ENCODE measurements around the gene C10orf88.

Gene C10orf88, protein sequence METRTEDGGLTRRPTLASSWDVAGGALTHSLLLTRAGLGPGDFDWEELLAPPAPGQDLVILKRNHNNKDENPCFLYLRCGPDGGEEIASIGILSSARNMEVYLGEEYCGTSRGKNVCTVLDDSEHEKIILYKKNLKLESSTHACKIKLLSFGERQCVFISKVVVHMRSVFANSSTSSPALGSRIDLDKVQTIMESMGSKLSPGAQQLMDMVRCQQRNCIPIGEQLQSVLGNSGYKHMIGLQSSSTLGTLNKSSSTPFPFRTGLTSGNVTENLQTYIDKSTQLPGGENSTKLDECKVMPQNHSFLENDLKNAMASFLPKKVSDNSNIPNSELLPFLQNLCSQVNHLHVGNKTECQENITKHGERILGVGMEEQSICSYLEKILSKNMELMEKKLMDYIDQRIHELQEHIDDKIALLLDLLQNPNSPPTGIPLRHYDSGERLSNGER

DNA sequence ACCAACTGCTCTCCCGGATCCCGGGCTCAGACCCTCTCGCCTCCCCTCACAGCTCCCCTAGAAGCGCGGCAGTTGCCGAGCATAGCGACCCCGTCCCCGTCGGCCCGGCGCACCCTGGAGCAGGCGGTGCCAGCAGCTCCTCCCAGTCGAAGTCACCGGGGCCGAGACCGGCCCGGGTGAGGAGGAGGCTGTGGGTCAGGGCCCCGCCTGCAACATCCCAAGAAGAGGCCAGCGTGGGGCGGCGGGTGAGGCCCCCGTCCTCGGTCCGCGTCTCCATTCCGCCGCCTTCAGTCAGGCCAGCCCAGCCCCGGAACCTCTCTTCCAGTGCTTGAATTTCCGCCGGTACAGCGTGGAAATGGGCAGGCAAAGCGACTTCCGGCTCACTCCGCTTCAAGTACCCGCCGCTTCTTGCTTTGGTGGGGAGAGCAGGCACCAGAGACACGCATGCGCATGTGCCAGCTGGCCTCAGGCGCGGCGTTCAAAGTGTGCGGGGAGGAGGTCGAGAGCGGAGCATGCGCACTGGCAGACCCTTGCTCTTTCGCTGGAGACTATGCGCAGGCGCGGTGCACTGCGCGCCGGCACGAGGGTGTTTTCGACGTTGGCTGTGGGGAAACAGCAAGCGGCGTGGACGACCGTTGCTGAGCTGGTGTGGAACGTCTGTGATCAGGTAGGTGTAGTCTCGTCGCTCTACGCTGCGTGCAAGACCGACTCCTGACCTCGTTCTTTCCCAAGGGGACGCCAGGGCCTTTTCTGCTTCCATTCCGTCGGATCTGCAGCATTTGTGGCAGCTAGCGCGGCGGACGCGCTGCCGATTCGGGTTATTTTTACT lies at the start of gene C10orf88:
Gene C10orf88 (minus strand): TSS at position 326 of the 829 bp plus-strand sequence. CDS start 49 bp downstream, at position 277.
- H3K4me3 ChIP-seq: peak within 1 kb of the TSS; percentile 77 to 95 (median 87)
- peak within 1 kb of the TSS; percentile 54 to 91 (median 84) for H3K27ac ChIP-seq

DNA sequence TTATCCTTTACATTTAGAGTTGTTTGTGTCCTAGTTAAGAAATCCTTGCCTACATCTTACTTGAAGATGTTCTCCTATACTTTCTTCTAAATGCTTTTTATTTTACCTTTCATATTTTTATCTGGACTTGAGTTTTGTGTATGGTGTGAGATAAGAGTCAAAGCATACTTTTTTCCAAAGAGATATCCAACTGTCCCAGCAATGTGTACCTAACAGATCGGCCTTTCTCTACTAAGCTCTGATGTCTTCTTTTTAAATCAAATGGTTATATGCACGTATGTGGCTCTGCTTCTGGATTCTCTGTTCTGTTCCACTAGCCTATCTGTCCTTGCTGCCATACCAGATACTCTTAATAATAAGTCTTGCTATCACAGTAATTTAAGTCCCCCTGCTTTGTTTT lies 47.3 kb upstream of the C10orf88 start:
- no peak overlapping the region for H3K4me3 ChIP-seq
- no peak overlapping the region for H3K27ac ChIP-seq

DNA sequence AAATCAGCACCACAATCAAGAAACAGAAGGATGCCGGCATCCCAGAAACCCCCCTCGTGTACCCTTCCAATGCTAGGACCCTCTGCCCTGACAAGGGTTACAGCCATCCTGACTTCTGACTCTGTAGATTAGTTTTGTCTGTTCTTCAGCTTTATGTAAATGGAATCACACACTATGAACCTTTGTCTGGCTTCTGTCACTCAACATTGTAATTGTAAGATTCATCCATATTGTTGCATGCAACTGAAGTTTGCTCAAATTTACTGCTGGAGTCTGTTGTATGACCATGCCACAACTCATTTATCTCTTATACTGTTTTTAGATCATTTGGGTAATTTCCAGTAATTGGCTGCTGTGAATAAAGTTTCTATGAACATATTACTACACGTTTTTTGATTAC lies 46.1 kb upstream of the C10orf88 start:
- Histone ChIP-seq H3K27ac (no peak overlapping the region), H3K4me3 (no peak overlapping the region)

DNA sequence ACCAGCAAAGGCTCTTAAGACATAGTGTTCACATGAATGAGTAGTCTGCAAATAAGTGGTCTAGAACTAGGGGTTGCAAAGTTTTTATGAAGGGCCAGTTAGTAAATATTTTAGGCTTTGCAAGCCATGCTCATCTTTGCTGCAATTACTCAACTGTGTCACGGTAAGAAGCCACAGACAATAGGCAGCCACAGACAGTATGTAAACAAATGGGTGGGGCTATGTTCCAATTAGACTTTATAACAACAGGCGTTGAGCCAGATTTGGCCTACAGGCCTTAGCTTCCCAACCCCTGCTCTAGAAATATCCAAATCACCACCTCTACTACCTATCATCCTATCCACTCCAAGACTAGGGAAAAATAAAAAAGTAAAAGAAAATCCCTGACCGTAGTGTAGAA lies 45.3 kb upstream of the C10orf88 start:
- no peak overlapping the region for H3K4me3 ChIP-seq
- no peak overlapping the region for H3K27ac ChIP-seq

DNA sequence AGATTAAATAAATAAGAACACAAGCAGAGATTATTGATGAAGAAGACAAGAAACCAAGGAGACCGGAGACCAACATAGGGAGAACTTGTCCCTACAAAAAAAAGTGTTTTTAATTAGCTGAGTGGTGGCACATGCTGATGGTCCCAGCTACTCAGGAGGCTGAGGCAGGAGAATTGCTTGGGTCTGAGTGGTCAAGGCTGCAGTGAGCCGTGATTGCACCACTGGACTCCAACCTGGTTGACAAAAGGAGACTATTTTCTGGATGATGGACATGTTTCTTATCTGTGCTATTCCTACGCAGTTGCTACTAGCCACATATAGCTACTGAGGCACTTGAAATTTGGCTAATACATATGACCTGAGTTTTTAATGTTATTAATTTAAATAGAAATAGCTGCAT lies 44.9 kb upstream of the C10orf88 start:
- Histone ChIP-seq H3K27ac (no peak overlapping the region), H3K4me3 (no peak overlapping the region)

DNA sequence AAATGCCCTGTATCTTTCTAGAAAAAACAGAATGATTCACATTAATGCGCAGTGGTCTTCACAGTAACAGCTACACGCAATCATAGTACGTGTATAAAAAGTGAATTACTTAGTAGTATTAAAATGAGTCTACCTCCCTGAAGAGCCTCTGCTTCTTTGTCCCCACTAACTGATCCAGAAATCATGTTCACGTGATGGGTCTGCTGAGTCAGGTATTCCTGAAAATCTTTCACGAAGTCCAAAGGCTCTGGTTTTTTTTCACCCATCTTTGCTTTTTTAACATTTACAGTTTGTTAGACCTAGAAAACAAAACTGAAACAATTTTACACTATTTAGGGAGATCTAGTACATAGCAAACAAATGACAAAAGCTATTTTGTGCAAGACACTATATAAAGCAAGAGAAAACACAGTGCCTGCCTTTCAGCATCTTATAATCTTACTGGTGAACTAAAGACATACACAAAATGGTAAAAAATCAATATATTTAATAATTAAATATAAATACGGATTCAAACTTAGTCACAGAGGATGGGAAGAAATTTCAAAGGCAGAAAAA lies 44.4 kb upstream of the C10orf88 start:
- no peak overlapping the region for H3K27ac ChIP-seq

DNA sequence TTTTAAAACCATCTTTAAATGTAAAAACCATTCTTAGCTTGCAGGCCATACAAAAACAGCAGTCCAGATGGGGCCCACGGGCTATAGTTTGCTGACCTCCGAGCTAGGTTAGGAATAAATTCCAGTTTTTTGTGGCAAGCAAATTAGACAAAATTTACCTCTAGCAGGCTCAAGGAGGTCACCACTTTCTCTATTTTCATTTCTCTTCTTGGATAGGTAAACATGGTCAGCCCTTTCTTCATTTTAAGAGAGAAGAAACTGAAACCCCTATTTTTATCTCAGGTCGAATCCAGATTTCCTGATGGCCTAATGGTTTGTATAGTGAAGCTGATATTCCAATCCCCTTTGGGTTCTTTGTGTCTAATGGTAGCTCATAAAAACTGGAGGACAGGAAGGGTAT lies 43.8 kb upstream of the C10orf88 start:
- H3K4me3 ChIP-seq: no peak overlapping the region
- no peak overlapping the region for H3K27ac ChIP-seq

More for the DNA sequence above, 44.4 kb upstream of the C10orf88 start:
- H3K4me3 ChIP-seq: no peak overlapping the region

DNA sequence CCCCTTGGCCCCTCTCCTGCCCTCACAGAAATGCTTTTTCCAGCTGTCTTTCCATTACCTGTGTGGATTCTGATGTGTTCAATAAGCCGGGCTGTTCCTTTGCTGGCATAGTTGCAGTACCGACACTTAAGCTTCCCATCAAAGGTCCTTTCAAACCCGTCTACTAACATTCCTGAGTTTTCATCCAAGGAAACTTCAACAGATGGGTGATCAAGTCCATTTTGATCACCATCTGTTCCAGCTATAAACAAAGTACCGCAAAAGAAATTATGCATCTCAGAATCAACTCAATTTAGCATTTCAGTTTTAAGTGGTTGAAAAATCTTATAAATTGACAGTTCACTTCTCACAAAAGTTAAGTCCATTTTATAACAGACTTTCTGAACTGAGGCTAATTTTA lies 41.9 kb upstream of the C10orf88 start:
- no peak overlapping the region for H3K4me3 ChIP-seq
- no peak overlapping the region for H3K27ac ChIP-seq

DNA sequence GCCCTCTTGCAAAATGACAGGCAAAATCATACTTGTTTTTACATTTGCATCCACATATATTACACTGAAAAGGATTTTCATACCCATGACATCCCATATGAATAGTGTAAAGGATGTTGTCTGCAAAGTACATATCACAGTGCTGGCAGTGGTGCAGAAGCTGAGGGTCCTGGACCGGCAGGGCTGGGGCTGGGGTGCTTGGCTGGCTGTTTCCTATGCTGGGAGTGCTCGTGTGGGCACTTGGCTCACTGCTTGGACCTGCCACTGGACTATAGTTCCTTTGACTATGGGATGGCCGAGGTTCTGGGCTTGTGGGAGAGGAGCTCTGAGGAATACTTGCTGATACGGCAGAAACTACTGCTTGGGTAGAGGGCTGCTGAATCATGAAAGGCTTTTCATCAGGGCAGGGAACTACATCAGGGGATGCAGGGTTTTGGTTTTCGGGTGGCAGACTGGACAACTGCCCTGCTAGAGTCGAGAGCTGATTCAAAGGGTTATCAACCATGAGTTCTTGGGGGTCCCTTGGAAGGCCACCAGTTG lies 39.8 kb upstream of the C10orf88 start:
- Histone ChIP-seq H3K27ac (no peak overlapping the region), H3K4me3 (no peak overlapping the region)

DNA sequence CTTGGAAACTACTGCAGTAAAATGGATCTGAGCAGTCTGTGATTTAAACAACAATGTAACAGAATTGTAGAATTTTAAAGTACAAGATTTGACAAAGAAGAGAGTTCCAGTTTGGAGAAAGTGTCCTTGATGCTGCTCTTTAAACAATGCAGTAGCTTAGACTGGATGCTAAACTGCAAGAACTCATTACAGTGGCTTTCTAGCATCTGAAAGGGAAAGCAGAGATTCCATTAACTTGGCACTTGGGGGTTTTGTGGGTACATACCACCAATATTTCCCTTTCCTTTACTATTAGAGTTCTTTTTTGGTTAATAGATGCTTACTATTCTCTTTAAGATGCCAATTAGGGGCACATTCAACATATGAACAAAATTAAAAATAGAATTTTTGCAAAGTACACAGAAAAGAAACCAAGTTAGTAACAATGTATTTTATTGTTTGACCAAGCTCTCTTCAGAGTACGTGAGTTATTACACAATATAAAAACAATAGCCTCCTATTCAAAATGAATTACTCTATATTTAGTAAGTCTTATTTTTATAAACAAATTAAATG lies 38.1 kb upstream of the C10orf88 start:
- no peak overlapping the region for H3K4me3 ChIP-seq
- H3K27ac ChIP-seq: no peak overlapping the region

DNA sequence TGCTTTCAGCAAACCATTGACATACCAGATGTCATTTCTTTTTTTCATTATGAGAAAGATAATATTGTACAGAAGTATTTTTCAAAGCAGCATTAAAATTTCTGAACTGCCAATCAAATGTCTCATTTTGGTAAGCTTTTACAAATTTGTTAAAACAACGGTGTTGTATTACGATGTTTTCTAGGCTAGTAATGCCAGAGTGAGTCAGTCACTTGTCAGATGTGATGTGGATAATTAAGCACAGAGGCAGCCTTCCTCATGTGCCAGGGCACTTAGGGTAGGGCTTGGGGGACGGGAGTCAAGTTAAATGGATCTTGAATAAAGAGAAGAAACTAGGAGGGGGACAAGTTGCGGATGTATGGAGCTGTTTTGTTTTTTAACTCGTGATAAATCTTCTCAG lies 36.3 kb upstream of the C10orf88 start:
- H3K4me3 ChIP-seq: no peak overlapping the region
- H3K27ac ChIP-seq: no peak overlapping the region

DNA sequence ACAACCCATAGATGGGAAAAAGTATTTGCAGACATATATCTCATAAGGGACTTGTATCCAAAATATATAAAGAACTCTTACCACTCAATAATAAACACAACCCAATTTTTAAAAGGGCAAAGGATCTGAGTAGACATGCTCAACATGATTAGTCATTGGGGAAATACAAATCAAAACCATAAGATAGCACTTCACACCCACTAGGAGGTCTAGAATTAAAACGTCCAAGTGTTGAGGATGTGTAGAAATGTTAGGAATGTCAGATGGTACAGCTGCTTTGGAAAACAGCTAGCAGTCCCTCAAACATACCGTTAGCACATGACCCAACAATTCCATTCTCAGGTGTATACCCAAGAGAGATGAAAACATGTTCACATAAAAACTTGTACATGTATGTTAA lies 34.5 kb upstream of the C10orf88 start:
- H3K4me3 ChIP-seq: no peak overlapping the region
- H3K27ac ChIP-seq: no peak overlapping the region

DNA sequence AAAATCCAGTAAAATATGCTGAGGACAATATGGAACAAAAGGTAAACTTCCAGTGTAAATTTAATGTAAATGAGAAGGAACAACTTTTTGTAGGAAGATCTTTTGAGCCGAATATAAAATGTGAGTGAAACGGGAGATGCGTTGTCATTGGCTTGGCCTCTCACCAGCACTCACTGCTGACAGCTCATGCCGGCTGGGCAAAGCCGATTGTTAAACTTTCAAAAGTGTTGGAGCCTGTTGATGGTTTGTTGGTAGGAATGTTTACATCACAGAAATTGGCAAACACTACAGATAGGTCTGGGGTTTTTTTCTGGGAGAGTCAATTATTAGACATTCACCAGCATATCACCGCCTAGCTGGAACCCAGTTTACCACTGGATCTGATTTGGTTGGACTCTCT lies 32.3 kb upstream of the C10orf88 start:
- Histone ChIP-seq H3K27ac (no peak overlapping the region), H3K4me3 (no peak overlapping the region)

DNA sequence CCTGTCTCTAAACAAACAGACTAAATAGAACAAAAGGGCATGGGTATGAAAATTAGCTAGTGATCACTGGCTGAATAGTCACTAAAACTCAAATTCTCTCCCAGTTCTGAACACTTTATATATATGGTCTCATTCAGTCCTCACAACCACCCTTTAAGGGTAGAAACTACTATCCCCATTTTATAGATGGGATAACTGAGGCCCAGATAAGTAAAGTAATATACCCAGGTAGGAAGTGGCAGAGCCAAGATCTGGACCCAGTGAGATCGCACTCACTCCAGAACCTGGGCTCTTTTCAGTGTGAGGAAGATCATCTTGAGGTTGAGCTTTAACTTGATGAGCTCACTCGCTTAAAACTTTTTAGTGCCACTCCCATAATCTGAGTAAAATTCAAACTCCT lies 30.7 kb upstream of the C10orf88 start:
- no peak overlapping the region for H3K27ac ChIP-seq
- no peak overlapping the region for H3K4me3 ChIP-seq

DNA sequence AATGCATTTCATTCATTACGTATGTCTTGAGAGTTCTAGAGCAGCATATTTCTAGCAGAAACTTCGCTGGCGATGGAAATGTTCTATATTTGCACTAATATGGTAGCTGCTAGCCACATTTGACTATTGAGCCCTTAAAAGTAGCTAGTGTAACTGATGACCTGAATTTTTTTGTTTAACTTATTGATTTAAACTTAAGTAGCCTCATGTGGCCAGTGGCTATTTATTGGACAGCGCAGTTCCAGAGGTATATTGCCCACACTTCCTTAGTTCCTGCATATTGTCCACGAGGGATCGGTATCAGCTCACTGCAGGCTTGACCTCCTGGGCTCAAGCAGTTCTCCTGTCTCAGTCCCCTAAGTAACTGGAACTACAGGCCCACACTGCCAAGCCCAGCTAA lies 29.9 kb upstream of the C10orf88 start:
- H3K27ac ChIP-seq: no peak overlapping the region
- H3K4me3 ChIP-seq: no peak overlapping the region

DNA sequence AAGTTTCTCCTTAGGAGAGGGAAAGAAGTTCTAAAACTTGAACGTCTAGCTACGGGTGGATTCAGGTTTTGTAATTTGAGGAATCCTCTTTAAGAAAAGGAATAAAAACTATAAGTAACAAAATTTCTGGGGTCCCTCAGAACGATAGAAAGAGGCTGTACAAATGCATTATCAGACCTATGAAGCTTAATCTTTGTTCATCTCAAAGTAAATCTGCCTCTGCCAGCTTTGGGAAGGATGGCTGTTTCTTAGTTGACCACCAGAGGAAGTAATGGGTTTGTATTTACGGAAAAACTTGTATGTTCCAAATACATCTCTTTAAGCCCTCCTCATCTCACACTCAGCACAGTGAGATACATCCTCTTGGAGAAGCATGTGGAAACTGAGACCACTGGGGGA lies 27.0 kb upstream of the C10orf88 start:
- H3K4me3 ChIP-seq: peak overlapping the region; percentile 44 to 74 (median 56)
- H3K27ac ChIP-seq: peak overlapping the region in 3 of 21 experiments; percentile 89 to 96 (median 89)

DNA sequence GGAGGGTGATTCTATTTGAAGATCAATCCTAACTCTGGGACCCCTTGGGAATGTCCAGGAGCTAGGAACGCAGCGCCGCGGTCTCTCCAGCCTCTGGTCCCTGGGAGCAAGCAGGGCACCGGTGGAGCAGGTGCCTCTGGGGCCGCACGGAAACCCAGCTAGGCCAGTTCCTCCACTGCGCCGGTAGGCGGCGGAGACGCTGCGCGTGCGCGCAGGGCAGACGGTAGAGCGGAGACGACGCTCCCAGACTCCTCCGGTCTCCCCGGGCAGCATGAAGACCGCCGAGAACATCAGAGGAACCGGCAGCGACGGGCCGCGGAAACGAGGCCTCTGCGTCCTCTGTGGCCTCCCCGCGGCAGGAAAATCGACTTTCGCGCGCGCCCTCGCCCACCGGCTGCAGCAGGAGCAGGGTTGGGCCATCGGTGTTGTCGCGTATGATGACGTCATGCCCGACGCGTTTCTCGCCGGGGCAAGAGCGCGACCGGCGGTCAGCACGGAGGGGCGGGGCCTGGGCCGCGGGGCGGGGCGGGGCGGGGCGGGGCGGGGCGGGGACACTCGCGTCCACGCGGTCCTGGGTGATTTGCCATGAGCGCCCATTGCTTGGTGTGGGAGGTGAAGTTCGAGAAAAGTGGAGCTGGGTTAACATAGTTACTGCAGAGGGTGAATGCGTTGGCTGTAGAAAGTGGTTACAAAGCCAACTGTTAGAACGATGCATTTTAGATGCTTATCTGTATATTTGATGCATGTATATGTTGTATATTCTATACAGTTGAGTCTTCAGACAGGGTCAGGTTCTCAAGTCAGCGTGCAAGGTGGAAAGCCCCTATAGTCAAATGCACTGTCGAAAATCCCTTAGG lies 26.4 kb upstream of the C10orf88 start, which contains the start of gene PSTK:
Gene PSTK (plus strand): TSS at position 193 of the 857 bp plus-strand sequence. CDS start 79 bp downstream, at position 272.
- Histone ChIP-seq H3K27ac (peak within 1 kb of the TSS in 20 of 21 experiments; percentile 80 to 96 (median 90)), H3K4me3 (peak within 1 kb of the TSS; percentile 44 to 74 (median 56))

DNA sequence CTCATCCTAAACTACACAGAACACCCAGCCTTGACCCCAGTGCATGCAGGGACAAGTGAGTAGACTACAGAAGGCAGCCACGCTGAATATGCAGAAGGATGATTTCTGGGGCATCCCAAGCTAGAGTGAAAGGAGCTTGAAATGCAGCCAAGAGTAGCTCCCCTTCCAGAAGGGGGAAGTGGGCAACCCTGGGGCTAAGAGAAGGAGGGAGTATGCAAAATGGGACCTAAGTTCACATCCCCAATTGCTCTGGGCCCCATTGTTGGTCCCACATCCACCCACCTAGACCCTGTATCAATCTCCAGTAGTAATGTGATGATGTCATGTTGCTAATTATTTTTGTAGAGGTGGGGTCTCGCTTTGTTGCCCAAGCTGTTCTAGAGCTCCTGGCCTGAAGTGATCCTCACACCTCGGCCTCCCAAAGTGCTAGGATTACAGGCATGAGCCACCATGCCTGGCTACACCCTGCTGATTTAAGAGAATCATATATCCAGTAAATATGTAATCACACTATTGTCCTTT lies 20.6 kb upstream of the C10orf88 start:
- Histone ChIP-seq H3K4me3 (no peak overlapping the region), H3K27ac (no peak overlapping the region)

DNA sequence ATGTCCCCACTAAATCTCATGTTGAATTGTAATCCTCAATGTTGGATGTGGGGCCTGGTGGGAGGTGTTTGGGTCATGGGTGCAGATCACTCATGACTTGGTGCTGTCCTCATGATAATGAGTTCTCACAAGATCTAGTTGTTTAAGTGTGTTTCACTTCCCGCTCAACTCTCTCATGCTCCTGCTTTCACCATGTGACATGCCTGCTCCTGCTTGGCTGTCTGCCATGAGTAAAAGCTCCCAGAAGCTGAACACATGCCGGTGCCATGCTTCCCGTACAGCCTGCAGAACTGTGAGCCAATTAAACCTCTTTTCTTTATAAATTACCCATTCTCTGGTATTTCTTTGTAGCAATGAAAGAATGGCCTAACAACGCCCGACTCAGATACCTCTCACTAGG lies 20.0 kb upstream of the C10orf88 start:
- no peak overlapping the region for H3K27ac ChIP-seq
- H3K4me3 ChIP-seq: no peak overlapping the region

Measured in skin epidermis (tissue), 12 donors.